ENCODE results near the gene IP6K1.
"Not testable (repeated sequence)": the region's sequence is repeated elsewhere in the genome, so short reads cannot be mapped to it uniquely, and the experiment has no call there.

The IP6K1 gene

DNA sequence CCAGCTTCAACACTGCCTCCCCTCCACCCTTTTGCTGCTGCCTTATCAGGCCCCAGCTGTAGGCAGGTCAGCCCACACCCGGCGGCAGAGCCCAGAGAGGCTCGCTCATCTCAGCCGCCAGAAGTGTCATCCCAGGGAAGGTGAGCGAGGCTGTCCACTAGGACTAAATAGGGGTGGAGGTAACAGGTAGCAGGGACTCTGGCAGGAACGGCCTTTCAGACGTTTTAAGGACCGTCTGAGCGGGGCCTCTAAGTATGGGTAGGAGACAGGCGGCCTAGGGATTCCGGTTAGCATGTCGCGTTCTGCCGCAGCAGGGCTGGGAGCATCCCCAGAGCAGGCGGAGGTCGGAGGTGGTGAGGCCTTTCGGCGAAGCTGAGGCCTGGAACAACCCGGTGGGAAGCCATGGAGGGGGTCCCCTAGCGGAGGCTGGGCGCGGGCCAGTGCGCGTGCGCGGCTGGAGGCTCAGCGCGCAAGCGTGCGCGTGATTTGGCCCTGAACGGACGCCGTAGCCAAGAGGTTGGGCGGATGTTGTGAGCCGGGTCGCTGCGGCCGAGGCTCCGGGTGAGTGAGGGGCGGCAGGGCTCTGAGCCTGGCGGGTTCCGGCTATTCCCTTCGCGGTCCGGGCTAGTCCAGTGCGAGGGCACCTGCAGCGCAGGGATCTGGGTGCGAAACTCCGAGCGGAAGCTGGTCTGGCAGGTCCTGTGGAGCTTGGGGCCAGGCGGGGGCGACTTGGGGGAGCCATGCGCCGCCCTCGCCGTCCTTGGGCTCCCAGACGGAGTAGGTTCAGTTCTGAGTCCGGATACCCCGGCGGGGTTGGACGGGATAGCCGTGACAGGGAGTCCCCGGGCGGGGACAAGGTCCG lies 97.1 kb downstream of the IP6K1 start, which contains the start of the genes MST1 and RNF123:
Gene MST1 (minus strand): TSS at position 429 of the 862 bp plus-strand sequence. CDS start 783 bp downstream, outside the sequence.
Gene RNF123 (plus strand): TSS at position 512 of the 862 bp plus-strand sequence. CDS start 1,609 bp downstream, outside the sequence.
- DNase-seq (ENCODE audit: low read depth in 3 of 3): peak; percentile 84 to 89 (median 86)

- not testable (repeated sequence) for DNase-seq (ENCODE audit: low read depth in 3 of 3)
Observed at GRCh38 chr3:49688338-49689045, 97.8 kb downstream of the IP6K1 start.

DNA sequence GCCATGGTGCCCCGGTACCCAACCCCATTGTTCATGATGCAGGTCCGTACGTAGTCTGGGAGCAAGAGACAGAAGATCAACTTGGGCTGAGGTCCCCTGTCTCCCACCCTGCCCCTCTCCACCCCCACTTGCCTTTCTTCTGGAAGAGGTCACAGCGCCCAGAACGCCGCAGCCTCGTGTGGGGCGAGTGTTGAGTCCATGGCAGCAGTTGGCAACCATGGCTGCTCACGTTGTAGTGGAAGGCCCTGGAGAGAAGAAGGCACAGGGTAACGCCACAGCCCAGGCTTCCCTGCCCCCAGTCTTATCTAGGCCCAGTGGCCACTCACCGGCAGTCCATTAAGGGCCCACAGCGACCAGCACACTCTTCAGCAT lies 98.9 kb downstream of the IP6K1 start:
- DNase-seq (ENCODE audit: low read depth in 3 of 3): not testable (repeated sequence)

DNA sequence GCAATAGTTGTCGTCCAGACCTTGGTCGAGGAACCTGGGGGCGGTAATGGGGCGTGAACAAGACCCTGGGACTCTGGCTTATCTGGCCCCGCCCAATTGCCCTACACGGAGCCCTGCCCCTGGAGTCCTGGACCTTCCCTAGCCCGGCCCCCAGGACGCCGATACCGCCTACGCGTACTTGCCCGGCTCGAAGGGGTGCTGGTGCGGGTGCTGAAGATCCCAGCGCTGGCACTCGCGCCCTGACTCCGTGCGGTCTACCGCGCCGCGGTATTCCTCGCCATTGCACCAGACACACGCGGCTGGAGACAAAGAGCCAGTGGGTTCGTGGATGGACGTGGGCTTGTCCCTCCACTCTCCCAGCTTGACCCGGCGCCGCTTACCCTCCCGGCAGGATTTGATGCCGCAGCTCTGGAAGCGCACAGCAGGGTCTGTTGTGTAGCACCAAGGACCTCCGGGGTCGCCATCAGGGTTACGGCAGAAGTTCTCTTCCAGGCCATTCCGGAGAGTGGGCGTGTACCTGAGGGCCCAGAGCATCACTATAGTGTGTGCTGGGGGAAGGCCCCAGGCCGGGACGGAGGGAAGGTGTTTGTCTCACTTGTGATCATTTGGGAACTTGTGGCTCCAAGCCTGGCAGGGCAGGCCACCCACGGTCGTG lies 99.4 kb downstream of the IP6K1 start:
- peak in 1 of 3 experiments; percentile 61 for DNase-seq (ENCODE audit: low read depth in 3 of 3)

DNA sequence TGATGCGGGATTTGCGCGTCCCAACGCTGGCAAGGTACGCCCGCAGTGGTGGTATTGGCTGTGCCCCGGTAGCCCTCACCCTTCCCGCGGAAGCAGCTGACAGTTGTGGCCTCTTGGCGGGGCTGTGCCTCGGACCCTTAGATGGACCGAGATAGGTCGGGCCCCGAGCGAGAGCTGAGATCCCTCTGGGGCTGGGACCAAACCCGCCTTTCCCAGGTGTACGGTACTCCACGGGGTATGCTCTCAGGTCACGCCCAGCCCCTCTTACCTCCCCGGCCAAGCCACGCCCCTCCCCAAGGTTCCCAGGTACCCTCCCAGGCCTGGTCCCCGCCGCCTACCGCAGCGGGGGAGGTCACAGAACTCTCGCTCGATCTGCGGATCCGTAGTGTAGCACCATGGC lies 100.0 kb downstream of the IP6K1 start:
- not testable (repeated sequence) for DNase-seq (ENCODE audit: low read depth in 3 of 3)

DNA sequence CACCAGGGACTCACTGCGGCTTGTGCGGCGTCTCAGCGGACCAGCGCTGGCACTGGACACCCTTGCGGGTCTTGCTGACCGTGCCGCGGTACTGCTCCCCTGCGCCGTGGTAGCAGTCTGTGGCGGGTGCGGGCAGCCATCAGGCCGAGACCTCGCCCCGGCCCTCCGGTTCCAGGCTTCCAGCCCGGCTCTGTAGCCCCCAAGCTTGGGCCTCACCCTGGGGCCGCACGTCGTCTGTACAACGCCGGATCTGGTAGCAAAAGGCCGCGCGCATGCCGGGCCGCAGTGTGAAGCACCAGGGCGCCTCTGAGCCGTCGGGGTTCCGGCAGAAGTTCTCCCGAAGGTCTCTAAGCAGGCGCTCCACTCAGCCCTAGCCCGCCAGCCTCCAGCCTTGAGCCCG lies 100.5 kb downstream of the IP6K1 start:
- DNase-seq (ENCODE audit: low read depth in 3 of 3): peak in 1 of 3 experiments; percentile 16

DNA sequence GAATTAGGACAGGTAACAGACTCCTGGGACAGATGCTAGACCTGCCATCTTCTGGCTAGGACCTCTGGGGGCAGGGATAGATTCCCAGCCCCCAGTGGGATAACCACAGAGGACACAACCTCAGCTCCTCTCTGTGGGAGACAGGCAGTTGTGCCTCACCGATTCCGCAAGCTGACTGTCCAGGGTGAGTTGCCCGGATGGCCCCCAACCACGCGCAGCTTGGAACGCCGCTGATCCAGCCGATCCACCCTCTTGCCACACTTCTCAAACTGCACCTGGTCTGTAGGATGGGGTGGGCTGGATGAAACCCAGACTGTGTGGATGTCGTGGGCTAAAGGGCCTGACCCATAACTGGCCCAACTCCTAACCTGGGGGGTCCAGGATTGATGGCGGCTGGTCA lies 101.2 kb downstream of the IP6K1 start:
- DNase-seq (ENCODE audit: low read depth in 3 of 3): not testable (repeated sequence)

DNA sequence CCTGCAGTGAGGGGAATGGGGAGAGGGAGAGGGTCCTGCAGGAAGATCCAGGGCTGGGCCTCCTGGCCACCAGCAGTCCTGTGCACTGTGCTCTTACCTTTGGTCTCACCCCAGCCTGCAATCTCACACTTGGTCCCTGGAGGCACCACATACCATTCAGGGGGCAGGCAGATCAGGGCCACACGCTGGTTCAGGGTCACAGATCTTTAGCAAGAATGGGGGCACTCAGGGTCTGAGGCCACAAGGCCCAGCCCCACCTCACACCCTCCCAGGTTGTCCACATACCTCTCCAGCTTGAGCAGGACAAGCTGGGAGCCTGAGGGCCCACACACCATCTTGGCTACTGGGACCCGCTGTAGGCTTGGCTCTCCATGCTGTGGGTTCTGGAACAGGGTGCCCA lies 101.9 kb downstream of the IP6K1 start:
- not testable (repeated sequence) for DNase-seq (ENCODE audit: low read depth in 3 of 3)

DNA sequence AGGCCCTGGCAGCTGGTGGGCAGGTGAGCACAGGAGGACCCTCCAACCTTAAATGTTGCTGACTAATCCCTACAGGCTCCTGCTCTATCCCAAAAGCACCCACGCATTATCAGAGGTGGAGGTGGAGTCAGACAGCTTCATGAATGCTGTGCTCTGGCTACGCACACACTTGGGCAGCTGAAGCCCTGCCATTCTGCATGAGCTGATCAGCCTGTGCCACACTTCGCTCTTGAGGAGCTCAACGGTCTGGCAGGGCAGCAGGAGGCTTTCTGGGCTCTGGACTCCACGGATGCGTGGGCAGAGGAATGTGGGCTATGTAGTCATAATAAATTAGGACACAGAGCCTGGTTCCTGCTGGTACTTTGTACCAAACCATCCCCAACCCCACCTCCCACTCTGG lies 103.2 kb downstream of the IP6K1 start:
- DNase-seq (ENCODE audit: low read depth in 3 of 3): no peak

DNA sequence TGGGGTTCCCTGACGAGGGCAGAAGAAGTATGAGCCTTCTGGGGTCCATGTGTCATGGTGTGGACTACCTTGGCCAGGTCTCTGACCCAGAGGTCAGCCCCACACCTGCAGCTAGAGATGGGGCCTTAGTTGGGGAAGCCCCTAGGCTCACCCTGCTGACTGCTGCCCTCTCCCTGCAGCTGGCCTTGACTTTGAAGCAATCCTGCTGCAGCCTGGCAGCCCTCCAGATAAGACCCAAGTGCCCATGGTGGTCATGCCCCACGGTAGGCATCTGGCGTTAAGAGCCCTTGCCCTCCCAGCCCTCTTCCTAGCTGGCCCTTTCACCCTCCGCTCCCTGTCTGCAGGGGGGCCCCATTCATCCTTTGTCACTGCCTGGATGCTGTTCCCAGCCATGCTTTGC lies 104.8 kb downstream of the IP6K1 start:
- no peak for DNase-seq (ENCODE audit: low read depth in 3 of 3)

DNA sequence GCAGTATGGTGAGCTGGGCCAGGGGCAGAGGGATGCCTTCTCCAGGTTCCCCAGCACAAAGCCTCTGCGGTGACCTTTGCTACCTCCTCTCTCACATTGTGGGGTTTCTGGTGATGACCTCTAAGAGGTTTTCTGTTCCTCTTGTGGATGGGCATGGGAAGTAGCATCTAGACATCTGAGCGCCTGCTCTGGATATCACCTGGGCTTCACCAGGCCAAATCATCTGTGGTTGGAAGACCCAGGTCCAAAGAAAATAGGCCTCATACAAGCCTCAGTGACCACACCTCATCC lies 105.2 kb downstream of the IP6K1 start:
- DNase-seq (ENCODE audit: low read depth in 3 of 3): no peak

GRCh38 chr3:49680493-49681231 lies 105.7 kb downstream of the IP6K1 start:
- no peak for DNase-seq (ENCODE audit: low read depth in 3 of 3)

DNA sequence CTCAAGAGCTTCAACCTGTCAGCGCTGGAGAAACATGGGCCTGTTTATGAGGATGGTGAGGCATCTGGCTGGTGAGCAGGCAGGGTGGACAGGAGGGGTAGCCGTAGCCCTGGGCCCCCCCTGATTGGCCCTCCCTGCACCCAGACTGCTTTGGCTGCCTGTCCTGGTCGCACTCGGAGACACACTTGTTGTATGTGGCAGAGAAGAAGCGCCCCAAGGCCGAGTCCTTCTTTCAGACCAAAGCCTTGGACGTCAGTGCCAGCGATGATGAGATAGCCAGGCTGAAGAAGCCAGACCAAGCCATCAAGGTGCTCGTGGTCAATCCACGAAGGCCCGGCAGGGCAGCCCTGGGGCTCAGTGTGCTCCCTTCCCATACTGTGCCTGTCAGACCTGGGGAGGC lies 110.4 kb downstream of the IP6K1 start:
- no peak for DNase-seq (ENCODE audit: low read depth in 3 of 3)

GRCh38 chr3:49674497-49674983 lies 111.8 kb downstream of the IP6K1 start:
- DNase-seq (ENCODE audit: low read depth in 3 of 3): peak in 1 of 3 experiments; percentile 26

Measured in stimulated activated CD4-positive, alpha-beta T cell treated with anti-CD3 and anti-CD28 coated beads, TNF-alpha, amount 100 ng/mL, for 24 hours (primary cell).